Activated CD8-positive, alpha-beta memory T cell treated with anti-CD3 and anti-CD28 coated beads, Interleukin-2, amount 50 U/mL, for 24 hours (primary cell): ENCODE results near the gene UBR3.
"Not testable (repeated sequence)": the region's sequence is repeated elsewhere in the genome, so short reads cannot be mapped to it uniquely, and the experiment has no call there.

Experiments
- DNase-seq: peaks from one replicate; pipeline ENCODE4 v3.0.0-alpha.2; 2020; ENCODE audit errors: extremely low read depth

Gene UBR3

GRCh38 chr2:169871369-169871768 lies 44.1 kb downstream of the UBR3 start:
- DNase-seq, result not testable (repeated sequence)

DNA sequence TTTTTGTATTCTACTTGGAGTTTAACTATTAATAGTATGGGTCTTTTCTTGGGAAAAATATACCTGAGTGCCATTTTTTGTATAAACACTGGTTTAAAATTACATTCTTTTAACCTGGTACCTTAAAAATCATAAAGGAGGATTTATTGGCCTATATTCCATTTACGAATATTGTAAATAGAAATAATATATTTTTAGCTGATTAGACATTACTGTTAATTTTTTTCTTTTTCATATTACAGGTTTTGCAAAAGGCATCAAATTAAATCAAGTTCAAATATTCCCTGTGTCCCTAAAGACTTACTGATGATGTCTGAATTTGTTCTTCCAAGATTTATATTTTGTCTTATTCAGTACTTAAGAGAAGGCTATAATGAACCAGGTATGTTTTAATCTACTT lies 44.7 kb downstream of the UBR3 start:
- no peak for DNase-seq

DNA sequence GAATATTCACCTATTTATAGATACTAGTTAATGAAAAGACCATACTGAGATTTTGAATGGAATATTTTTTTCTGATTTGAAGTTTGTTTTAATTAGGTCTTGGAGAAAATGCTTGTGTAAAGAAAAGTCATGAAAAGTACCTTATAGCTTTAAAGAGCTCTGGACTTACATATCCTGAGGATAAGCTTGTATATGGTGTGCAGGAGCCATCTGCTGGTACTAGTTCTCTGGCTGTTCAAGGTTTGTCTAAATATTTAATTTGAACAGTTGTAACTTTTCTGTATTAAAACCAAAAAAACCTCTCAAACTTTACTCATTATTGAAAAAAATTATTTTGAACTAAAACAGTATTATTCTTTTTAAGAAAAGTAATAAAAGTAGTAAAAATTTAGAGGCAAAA lies 50.1 kb downstream of the UBR3 start:
- DNase-seq, result no peak

- no peak for DNase-seq
Measured at GRCh38 chr2:169887120-169887519, 59.9 kb downstream of the UBR3 start.

- no peak for DNase-seq
Measured at GRCh38 chr2:169891593-169892298, 64.5 kb downstream of the UBR3 start.

DNA sequence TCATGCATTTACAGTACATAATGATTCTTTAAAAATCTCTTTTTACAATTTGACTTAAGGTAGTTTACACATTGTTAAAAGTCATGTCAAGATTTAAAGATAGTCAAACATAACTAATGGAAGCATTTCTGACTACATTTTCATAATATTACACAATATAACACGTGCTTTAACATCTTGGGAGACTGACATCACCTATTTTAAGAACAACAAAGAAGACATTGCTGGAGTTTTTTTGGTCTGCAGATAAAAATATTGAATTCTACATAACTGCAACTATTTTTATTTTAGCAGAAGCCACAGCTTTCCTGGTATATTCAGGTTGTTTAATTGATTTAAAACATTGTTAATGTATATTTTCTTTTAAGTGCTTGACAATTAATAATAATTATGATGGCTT lies 65.7 kb downstream of the UBR3 start:
- no peak for DNase-seq

DNA sequence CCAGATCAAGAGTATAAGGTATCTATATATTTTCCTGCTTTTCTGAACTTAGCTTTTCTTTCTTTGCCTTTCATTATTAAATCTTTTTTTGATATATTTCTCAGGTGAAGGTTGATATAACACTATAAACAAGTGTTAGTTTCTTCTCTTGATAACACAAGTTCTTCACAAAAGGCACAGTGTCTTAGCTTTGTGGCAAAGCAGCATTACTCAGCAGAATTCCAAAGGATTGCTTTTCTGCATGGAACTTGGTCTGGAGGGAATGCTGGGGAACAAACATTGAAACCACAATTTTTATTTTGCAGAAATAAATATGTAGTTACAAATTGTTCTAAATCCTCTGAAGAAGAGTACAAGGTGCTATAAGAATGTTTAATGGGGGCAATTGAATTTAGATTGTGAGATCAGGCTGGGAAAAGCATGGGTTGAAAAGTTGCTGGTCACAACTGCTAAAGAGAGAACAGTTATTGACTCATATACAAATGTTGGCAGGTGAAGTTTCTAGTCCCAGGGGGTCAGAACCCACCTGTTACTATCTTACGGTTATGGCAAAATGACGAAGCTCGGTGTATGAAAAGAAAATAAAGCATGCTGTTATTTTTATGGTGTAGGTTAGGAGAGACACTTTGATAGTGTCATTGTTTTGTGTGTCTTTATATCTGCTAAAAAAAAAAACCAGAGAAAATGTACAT lies 68.2 kb downstream of the UBR3 start:
- no peak for DNase-seq

DNA sequence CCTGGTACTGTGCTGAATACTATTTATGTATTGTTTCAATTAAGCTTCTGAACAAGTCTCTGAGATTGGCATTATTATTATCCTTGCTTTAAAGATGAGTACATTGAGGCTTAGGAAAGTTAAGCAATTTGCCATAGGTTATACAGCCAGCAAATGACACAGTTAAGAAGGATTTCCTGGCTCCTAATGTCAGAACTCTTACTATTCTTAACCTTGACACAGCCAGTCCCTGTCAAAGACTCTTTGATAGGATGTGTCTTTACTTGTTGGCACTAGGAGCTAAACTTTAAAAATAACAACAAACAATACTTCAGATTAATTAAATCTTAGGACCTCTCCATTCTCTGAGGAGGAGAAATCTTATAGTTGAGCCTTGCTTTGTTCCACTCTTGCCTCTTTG lies 70.6 kb downstream of the UBR3 start:
- no peak for DNase-seq

GRCh38 chr2:169900103-169900502 lies 72.8 kb downstream of the UBR3 start:
- not testable (repeated sequence) for DNase-seq

GRCh38 chr2:169900686-169901085 lies 73.4 kb downstream of the UBR3 start:
- DNase-seq, result no peak

GRCh38 chr2:169906731-169907130 lies 79.5 kb downstream of the UBR3 start:
- DNase-seq, result no peak

- DNase-seq, result no peak
Measured at GRCh38 chr2:169909376-169909775, 82.1 kb downstream of the UBR3 start.

- no peak for DNase-seq
Measured at GRCh38 chr2:169910109-169910799, 83.0 kb downstream of the UBR3 start.

DNA sequence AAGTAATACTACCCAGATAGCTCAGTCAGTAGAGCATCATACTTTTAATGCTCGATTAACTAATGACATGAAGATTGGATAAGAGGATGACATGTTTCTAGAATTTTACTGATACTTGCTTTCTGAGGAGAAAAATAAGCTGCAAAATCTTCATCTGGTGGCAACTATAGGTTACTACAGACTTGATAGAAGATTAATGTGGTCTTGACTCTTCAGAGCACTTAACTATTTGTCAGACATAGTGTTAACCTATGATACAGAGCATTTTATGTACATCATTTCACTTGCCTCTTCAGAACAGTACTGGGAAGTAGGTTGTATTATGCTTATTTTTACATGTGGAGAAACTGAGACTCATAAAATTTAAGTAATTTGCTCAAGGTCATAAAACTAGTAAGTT lies 83.9 kb downstream of the UBR3 start:
- no peak for DNase-seq

GRCh38 chr2:169916623-169917022 lies 89.4 kb downstream of the UBR3 start:
- no peak for DNase-seq

GRCh38 chr2:169923977-169924376 lies 96.7 kb downstream of the UBR3 start:
- DNase-seq, result no peak

DNA sequence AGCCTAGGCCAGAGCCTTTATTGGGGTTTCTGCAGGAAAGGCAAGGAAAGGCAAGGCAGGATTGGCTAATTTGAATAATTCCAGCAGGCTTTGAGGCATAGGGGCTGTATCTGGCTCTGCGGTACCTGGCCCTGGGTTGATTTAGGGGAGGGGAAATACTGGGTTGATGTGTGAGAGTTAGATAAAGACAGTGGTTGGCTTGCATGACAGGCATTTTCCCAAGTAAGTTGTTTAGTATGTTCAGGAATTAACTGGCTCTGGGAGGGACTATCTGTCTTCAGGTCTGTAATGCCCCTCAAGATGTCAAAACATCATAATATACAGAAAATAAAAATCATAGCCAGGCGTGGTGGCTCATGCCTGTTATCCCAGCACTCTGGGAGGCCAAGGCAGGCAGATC lies 98.7 kb downstream of the UBR3 start:
- no peak for DNase-seq

DNA sequence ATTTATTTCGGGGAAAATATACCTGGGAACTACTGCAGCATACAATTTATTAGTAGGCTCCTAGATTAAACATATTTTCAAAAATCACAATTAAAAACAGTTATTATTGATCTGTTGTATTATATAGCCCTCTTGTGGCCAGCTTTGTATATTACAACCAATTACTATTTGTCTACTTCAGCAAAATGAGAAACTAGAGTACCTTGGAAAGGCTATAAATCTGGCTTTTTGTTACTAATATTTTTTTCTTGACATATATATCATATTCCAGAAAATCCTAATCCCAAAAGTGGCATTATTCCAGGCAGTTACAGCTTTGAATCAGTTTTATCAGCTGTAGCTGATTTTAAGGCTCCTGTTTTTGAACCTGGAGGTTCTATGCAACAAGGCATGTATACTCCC lies 101.2 kb downstream of the UBR3 start:
- DNase-seq, result no peak

GRCh38 chr2:169933124-169933711 lies 106.0 kb downstream of the UBR3 start:
- DNase-seq, result no peak

GRCh38 chr2:169936652-169937051 lies 109.4 kb downstream of the UBR3 start:
- DNase-seq, result not testable (repeated sequence)

DNA sequence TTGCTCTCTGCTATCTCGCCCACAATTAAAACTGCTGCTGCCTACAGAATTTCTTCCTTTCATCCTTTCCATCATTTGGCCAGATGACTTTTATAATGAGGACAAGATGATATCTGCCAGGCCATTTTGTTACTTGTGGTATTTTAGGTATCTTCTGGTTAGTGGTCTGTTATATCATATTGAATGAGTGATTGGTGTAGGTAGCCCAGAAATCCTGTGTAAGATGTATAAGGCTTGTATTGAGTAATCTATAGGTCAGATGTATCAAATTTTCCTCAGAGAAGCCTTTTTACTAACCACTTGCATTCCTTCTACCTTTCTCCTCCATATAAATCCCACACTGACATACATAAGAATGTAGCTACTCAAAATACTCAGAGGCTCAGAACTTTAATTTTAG lies 118.3 kb downstream of the UBR3 start:
- DNase-seq, result no peak

- no peak for DNase-seq
Measured at GRCh38 chr2:169946092-169946491, 118.8 kb downstream of the UBR3 start.

GRCh38 chr2:169946546-169946945 lies 119.3 kb downstream of the UBR3 start:
- DNase-seq, result no peak
